Muscle of arm (tissue), 14 donors: ENCODE results near the gene ALG13. TPM values are rescaled to one million over a fixed set of nuclear protein-coding genes. Genes with fewer than 3 reads are reported as not detected.
"Not testable (repeated sequence)": the region's sequence is repeated elsewhere in the genome, so short reads cannot be mapped to it uniquely, and the experiment has no call there.

ENCODE experiments used
- DNase-seq: peaks from one replicate; pipeline ENCODE4 v3.0.0-alpha.2; 2013
- long read RNA-seq, 11 donors: transcript quantifications; one replicate each; lab custom pipeline, GENCODE V29; 2026
- polyA plus RNA-seq, 12 donors: library from polyadenylated mRNA; unstranded; fragments of 120-200 nt; gene quantifications; one replicate each; pipeline ENCODE4 v1.2.1, GENCODE V29; 2013; ENCODE audit not compliant: insufficient read length in 12 of 12

The ALG13 gene
- 10 to 100 TPM in 11 of 12 donors, not detected in 1; 27.7 to 69.0 (median 37.3) TPM for polyA plus RNA-seq
- long read RNA-seq, donor 1, transcript ALG13-202 (4 exons, 2,770 nt) = major isoform, 12 of 18 reads
- long read RNA-seq, donor 1, partial matches to known transcripts = 0 of 18 reads
- long read RNA-seq, donor 1, other reads (novel, unspliced or antisense) = 0 of 18 reads
- long read RNA-seq, donor 2, transcript ALG13-202 (4 exons, 2,770 nt) = major isoform, 5 of 25 reads
- long read RNA-seq, donor 2, partial matches to known transcripts = 11 of 25 reads
- long read RNA-seq, donor 2, other reads (novel, unspliced or antisense) = 0 of 25 reads
- long read RNA-seq, donor 3, partial matches to known transcripts = 0 of 3 reads
- long read RNA-seq, donor 3, other reads (novel, unspliced or antisense) = 0 of 3 reads
- long read RNA-seq, donor 4, partial matches to known transcripts = 0 of 6 reads
- long read RNA-seq, donor 4, other reads (novel, unspliced or antisense) = 0 of 6 reads
- long read RNA-seq, donor 5, full-length matches to known transcripts = 8 of 8 reads
- long read RNA-seq, donor 5, partial matches to known transcripts = 0 of 8 reads
- long read RNA-seq, donor 5, other reads (novel, unspliced or antisense) = 0 of 8 reads
- long read RNA-seq, donor 6, partial matches to known transcripts = 0 of 2 reads
- long read RNA-seq, donor 6, other reads (novel, unspliced or antisense) = 0 of 2 reads
- long read RNA-seq, donor 7 = 0 reads
- long read RNA-seq, donor 8, full-length matches to known transcripts = 14 of 14 reads
- long read RNA-seq, donor 8, partial matches to known transcripts = 0 of 14 reads
- long read RNA-seq, donor 8, other reads (novel, unspliced or antisense) = 0 of 14 reads
- long read RNA-seq, donor 9, partial matches to known transcripts = 0 of 5 reads
- long read RNA-seq, donor 9, other reads (novel, unspliced or antisense) = 0 of 5 reads
- long read RNA-seq, donor 10, partial matches to known transcripts = 0 of 5 reads
- long read RNA-seq, donor 10, other reads (novel, unspliced or antisense) = 0 of 5 reads
- long read RNA-seq, donor 11, partial matches to known transcripts = 17 of 17 reads
- long read RNA-seq, donor 11, other reads (novel, unspliced or antisense) = 0 of 17 reads

GRCh38 chrX:111680988-111681779, at the start of gene ALG13:
Gene ALG13, plus strand, starts transcription at chrX:111681170. Its CDS starts 49 bp downstream, at chrX:111681219.
- DNase-seq = peak; percentile 90

GRCh38 chrX:111634823-111635729, 45.9 kb upstream of the ALG13 start:
- DNase-seq = peak; percentile 23

- DNase-seq = no peak
Measured at GRCh38 chrX:111641969-111642368, 39.0 kb upstream of the ALG13 start.

GRCh38 chrX:111645165-111645564, 35.8 kb upstream of the ALG13 start:
- DNase-seq = not testable (repeated sequence)

- DNase-seq = no peak
Measured at GRCh38 chrX:111645607-111646006, 35.4 kb upstream of the ALG13 start.

- no peak for DNase-seq
Measured at GRCh38 chrX:111646515-111646914, 34.5 kb upstream of the ALG13 start.

- no peak for DNase-seq
Measured at GRCh38 chrX:111648802-111649201, 32.2 kb upstream of the ALG13 start.

- DNase-seq = no peak
Measured at GRCh38 chrX:111649638-111650037, 31.3 kb upstream of the ALG13 start.

- no peak for DNase-seq
Measured at GRCh38 chrX:111650845-111651244, 30.1 kb upstream of the ALG13 start.

- DNase-seq = no peak
Measured at GRCh38 chrX:111652719-111653118, 28.3 kb upstream of the ALG13 start.

- no peak for DNase-seq
Measured at GRCh38 chrX:111661241-111661640, 19.7 kb upstream of the ALG13 start.

GRCh38 chrX:111662292-111662691, 18.7 kb upstream of the ALG13 start:
- no peak for DNase-seq

GRCh38 chrX:111671668-111672067, 9.3 kb upstream of the ALG13 start:
- peak; percentile 24 for DNase-seq

GRCh38 chrX:111687305-111687704, 6.3 kb downstream of the ALG13 start:
- no peak for DNase-seq

- DNase-seq = no peak
Measured at GRCh38 chrX:111695297-111695880, 14.4 kb downstream of the ALG13 start.

GRCh38 chrX:111719426-111720210, 38.6 kb downstream of the ALG13 start:
- DNase-seq = no peak

GRCh38 chrX:111728096-111728495, 47.1 kb downstream of the ALG13 start:
- DNase-seq = no peak

- DNase-seq = no peak
Measured at GRCh38 chrX:111731351-111731750, 50.4 kb downstream of the ALG13 start.

GRCh38 chrX:111736571-111736970, 55.6 kb downstream of the ALG13 start:
- no peak for DNase-seq
